ENCODE results near the gene CXCL9.
"Not testable (repeated sequence)": the region's sequence is repeated elsewhere in the genome, so short reads cannot be mapped to it uniquely, and the experiment has no call there.

CXCL9 gene

GRCh38 chr4:76007089-76007862, at the start of gene CXCL9:
Gene CXCL9 (minus strand): TSS chr4:76007509. CDS start chr4:76007449, 60 bp downstream.
- no peak for DNase-seq

- no peak for DNase-seq
Observed at GRCh38 chr4:76055421-76055820, 48.1 kb upstream of the CXCL9 start.

GRCh38 chr4:76055016-76055415, 47.7 kb upstream of the CXCL9 start:
- no peak for DNase-seq

DNA sequence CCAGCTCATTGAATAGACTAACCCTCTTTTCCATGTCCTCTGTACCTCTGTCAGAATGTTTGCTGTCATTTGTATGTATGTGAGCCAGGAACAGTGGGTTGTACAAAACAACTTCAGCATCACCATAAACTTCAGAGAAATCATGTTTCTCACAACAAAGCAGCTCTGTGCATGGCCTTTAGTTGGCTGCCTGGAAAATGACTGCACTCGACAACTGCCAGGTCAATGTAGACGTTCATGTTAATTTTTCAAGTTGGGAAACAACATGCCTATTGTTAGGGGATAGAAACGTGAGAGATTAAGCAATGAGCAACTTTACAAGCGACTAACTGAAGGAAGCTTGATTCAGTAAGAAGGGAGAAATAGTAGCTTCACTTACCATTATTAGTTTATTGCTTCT, 46.4 kb upstream of the CXCL9 start:
- no peak for DNase-seq

DNA sequence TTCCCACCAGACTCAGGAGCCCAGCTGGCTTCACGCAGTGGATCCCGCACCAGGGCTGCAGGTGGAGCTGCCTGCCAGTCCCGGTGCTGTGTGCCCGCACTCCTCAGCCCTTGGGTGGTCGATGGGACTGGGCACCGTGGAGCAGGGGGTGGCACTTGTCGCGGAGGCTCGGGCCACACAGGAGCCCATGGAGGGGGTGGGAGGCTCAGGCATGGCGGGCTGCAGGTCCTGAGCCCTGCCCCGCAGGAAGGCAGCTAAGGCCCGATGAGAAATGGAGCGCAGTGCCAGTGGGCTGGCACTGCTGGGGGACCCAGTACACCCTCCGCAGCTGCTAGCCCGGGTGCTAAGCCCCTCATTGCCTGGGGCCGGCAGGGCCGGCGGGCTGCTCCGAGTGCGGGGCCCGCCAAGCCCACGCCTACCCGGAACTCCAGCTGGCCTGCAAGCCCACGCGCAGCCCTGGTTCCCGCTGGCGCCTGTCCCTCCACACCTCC, 43.3 kb upstream of the CXCL9 start:
- DNase-seq = not testable (repeated sequence)

DNA sequence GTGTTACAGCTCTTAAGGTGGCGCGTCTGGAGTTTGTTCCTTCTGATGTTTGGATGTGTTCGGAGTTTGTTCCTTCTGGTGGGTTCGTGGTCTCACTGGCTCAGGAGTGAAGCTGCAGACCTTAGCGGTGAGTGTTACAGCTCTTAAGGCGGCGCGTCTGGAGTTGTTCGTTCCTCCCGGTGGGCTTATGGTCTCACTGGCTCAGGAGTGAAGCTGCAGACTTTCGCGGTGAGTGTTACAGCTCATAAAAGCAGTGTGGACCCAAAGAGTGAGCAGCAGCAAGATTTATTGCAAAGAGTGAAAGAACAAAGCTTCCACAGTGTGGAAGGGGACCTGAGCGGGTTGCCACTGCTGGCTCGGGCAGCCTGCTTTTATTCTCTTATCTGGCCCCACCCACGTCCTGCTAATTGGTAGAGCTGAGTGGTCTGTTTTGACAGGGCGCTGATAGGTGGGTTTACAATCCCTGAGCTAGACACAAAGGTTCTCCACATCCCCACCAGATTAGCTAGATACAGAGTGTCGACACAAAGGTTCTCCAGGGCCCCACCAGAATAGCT, 42.6 kb upstream of the CXCL9 start:
- DNase-seq = not testable (repeated sequence)

- not testable (repeated sequence) for DNase-seq
Observed at GRCh38 chr4:76044686-76045085, 37.4 kb upstream of the CXCL9 start.

DNA sequence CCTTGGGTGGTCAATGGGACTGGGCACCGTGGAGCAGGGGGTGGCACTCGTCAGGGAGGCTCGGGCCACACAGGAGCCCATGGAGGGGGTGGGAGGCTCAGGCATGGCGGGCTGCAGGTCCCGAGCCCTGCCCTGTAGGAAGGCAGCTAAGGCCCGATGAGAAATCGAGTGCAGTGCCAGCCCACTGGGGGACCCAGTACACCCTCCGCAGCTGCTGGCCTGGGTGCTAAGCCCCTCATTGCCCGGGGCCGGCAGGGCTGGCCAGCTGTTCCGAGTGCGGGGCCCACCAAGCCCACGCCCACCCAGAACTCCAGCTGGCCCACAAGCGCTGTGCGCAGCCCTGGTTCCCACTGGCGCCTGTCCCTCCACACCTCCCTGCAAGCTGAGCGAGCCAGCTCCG, 36.0 kb upstream of the CXCL9 start:
- not testable (repeated sequence) for DNase-seq

DNA sequence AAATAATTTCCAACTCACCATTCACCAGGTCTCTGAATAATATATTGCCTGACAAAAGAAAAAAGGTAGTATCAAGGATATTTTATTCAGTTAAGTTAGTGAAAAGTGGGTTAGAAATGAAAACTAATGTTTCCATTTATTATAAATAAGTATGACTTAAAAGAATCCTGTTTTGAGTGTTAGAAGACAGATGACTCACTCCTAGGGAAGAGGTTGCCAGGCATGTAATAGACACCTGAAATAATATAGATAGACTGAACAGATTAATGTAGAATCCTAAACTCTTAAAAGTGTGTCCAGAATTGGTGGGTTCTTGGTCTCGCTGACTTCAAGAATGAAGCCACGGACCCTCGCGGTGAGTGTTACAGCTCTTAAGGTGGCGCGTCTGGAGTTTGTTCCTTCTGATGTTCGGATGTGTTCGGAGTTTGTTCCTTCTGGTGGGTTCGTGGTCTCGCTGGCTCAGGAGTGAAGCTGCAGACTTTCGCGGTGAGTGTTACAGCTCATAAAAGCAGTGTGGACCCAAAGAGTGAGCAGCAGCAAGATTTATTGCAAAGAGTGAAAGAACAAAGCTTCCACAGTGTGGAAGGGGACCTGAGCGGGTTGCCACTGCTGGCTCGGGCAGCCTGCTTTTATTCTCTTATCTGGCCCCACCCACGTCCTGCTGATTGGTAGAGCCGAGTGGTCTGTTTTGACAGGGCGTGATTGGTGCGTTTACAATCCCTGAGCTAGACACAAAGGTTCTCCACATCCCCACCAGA, 35.1 kb upstream of the CXCL9 start:
- not testable (repeated sequence) for DNase-seq

- no peak for DNase-seq
Observed at GRCh38 chr4:76036855-76037254, 29.5 kb upstream of the CXCL9 start.

DNA sequence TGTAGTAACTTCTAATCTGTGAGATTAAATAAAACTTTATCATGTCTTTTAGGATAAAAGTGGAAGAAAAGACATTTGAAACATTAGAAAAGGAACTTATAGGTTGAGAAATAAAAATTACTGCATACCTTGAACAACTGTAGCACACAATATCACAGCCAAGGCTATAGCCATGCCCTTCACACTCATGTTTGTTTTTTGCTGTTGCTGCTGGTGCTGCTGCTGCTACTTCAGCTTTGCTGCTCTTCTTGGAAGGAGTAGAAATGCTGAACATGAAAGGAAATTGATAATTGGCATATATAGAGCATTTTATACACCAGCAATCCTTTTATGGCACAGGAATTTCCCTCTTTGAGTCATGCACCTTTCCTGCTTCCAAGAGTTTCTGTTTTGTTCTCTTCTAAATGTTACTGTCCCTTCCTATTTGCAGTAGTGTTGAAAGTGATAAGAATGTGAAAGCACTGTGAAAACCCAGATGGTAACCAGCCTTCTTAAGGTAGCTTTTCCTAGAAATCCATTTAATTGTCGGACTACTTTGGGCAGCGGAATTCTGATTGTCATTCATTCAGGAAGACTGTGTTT, 28.6 kb upstream of the CXCL9 start, which contains the start of gene CXCL11:
Gene CXCL11, minus strand, starts transcription at position 272 of the 582 bp plus-strand sequence. Its CDS starts 83 bp downstream, at position 189.
- DNase-seq = no peak

DNA sequence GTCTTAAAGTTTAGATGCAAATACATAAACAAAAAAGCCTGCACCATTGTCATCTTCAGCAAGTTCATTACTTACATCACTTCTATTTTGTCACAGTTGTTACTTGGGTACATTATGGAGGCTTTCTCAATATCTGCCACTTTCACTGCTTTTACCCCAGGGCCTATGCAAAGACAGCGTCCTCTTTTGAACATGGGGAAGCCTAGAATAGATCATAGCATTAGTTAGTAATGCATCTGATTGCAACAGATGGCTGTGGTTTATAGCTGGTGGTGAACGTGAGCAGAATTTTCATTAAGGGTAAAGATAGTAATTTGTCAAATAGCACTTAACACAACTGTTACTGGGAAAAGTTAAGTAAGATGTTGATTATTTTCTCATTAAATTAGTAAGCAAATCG, 27.8 kb upstream of the CXCL9 start:
- DNase-seq = no peak

DNA sequence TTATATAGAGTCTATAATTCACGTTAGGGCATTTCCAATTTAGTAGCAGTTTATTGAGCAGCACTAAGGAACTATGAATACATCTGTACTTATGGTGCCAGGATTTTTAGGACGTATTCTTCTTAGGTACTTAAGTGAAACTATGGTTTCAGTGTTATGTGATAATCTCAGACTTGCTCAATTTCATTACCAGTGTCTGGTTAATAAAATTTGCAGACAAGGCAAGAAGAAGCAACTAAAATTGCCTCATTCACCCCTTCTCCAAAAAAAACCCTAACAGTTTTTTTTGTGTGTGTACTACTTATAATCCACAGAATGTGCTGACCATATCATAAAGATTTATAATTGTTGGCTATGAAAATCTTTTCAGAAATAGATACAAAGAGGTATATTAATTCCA, 22.0 kb upstream of the CXCL9 start:
- DNase-seq = no peak

- peak; percentile 2 for DNase-seq
Observed at GRCh38 chr4:76028350-76028765, 21.0 kb upstream of the CXCL9 start.

- no peak for DNase-seq
Observed at GRCh38 chr4:76024065-76024464, 16.8 kb upstream of the CXCL9 start.

DNA sequence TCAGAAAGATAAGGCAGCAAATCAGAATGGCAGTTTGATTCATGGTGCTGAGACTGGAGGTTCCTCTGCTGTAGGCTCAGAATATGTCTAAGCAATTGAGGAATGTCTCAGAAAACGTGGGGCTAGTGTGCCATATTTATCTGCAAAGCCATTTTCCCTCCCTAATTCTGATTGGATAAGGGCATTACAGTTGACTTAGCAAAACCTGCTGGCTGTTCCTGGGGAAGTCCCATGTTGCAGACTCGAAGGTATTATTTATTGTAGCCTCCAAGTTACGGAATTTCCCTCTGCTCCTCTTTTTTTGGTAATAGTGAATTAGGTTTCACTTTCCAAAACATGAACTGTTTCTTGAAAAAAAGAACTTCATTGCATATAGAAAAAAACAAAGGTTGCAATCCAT, 16.1 kb upstream of the CXCL9 start, which contains the start of gene CXCL10:
Gene CXCL10, minus strand, starts transcription at position 109 of the 400 bp plus-strand sequence. Its CDS starts 66 bp downstream, at position 43.
- no peak for DNase-seq

GRCh38 chr4:76022677-76023076, 15.4 kb upstream of the CXCL9 start:
- DNase-seq = no peak

GRCh38 chr4:76022031-76022430, 14.7 kb upstream of the CXCL9 start:
- DNase-seq = no peak

GRCh38 chr4:76017056-76017686, 9.9 kb upstream of the CXCL9 start:
- no peak for DNase-seq

DNA sequence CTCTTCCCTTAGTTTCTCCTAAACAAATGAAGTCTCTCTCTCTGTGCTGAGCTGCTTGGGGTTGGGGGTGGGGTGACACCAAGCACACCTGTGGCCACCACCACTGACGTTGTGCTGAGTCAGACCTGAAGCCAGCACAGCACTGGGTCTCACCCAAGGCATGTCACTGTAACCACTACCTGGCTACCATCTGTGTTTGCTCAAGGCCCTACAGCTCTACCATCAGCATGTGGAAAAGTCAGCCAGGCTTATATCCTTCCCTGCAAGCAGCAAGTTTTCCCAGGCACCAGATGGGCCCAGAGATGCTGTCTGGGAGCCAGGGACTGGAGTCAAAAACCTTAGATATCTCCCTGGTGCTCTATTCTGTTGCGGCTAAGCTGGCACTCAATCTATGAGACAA, 9.1 kb upstream of the CXCL9 start:
- no peak for DNase-seq

- no peak for DNase-seq
Observed at GRCh38 chr4:76013540-76013939, 6.2 kb upstream of the CXCL9 start.

GRCh38 chr4:76012388-76012801, 5.1 kb upstream of the CXCL9 start:
- no peak for DNase-seq
